IMR-90 (cell line): Measurements from ENCODE around the gene GFPT1. TPM values are rescaled to one million over a fixed set of nuclear protein-coding genes. Genes with fewer than 3 reads are reported as not detected.

Experiments
- ATAC-seq: fragments of 200-7000 bp; cut with Tn5 transposase; 2 replicates; pipeline ENCODE4 v1.9.1; 2020; ENCODE audit warnings: low read depth, mild to moderate bottlenecking, moderate library complexity
- BruUV-seq: library from RNA; stranded (reverse); fragments of 400-500 nt; replicated peaks from 2 replicates; lab custom pipeline; 2021; lab: Mats Ljungman, UMichigan
- CTCF ChIA-PET: fragments of 300-600 bp; formaldehyde crosslinking; extraction: SDS; loops from one replicate; lab custom pipeline; 2021; ENCODE audit warnings: antibody characterized with exemption; lab: Yijun Ruan, JAX
- POLR2A ChIA-PET: fragments of 300-600 bp; sonication (Branson Sonifier 250); formaldehyde crosslinking; loops from one replicate; lab custom pipeline; 2022; ENCODE audit warnings: antibody characterized with exemption; ENCODE audit not compliant: unreplicated experiment; lab: Charles Lee
- DNase-seq: peaks from one replicate; pipeline ENCODE4 v3.0.0; 2013
- H2AFZ ChIP-seq: replicated peaks from 2 replicates; pipeline ENCODE3; 2013; ENCODE audit warnings: low read length, mild to moderate bottlenecking; ENCODE audit not compliant: poor library complexity
- H2AK5ac ChIP-seq: 2 replicates; pipeline ENCODE4 v1.6.1; 2013; ENCODE audit warnings: low read depth, low read length, inconsistent platforms
- H2AK9ac ChIP-seq: replicated peaks from 2 replicates; pipeline ENCODE3; 2013; ENCODE audit warnings: mild to moderate bottlenecking, low read depth, low read length, moderate library complexity; ENCODE audit not compliant: poor library complexity
- H2BK120ac ChIP-seq: 2 replicates; pipeline ENCODE4 v1.6.1; 2013; ENCODE audit warnings: low read depth, low read length, inconsistent platforms
- H2BK15ac ChIP-seq: 3 replicates; pipeline ENCODE4 v1.6.1; 2013; ENCODE audit warnings: low read depth, low read length, inconsistent platforms
- H2BK20ac ChIP-seq: 2 replicates; pipeline ENCODE4 v1.6.1; 2013; ENCODE audit warnings: low read depth, mild to moderate bottlenecking, inconsistent platforms, low read length, moderate library complexity
- H2BK5ac ChIP-seq: 2 replicates; pipeline ENCODE4 v1.6.1; 2013; ENCODE audit warnings: mild to moderate bottlenecking, low read depth, low read length, inconsistent platforms; ENCODE audit not compliant: poor library complexity, severe bottlenecking
- H3K14ac ChIP-seq: replicated peaks from 2 replicates; pipeline ENCODE4 v1.6.1; 2013; ENCODE audit warnings: low read depth, low read length, inconsistent platforms
- H3K18ac ChIP-seq: 2 replicates; pipeline ENCODE4 v1.6.1; 2013; ENCODE audit warnings: low read depth, low read length, control low read depth
- H3K23ac ChIP-seq: 2 replicates; pipeline ENCODE4 v1.6.1; 2013; ENCODE audit warnings: low read depth, low read length, inconsistent platforms
- H3K27ac ChIP-seq: 2 replicates; pipeline ENCODE4 v1.5.1; 2013; ENCODE audit warnings: mild to moderate bottlenecking, control low read depth, low read length; ENCODE audit not compliant: insufficient read depth
- H3K27me3 ChIP-seq: 2 replicates; pipeline ENCODE4 v1.6.1; 2013; ENCODE audit warnings: low read length; ENCODE audit not compliant: control insufficient read depth, insufficient read depth
- H3K36me3 ChIP-seq: 2 replicates; pipeline ENCODE4 v1.6.1; 2013; ENCODE audit warnings: low read length, mixed read lengths; ENCODE audit not compliant: control insufficient read depth, insufficient read depth
- H3K4ac ChIP-seq: 2 replicates; pipeline ENCODE4 v1.6.1; 2013; ENCODE audit warnings: low read depth, low read length, inconsistent platforms
- H3K4me1 ChIP-seq: 2 replicates; pipeline ENCODE4 v1.6.1; 2013; ENCODE audit warnings: low read length, mixed read lengths; ENCODE audit not compliant: control insufficient read depth, insufficient read depth
- H3K4me2 ChIP-seq: 2 replicates; pipeline ENCODE4 v1.6.1; 2013; ENCODE audit warnings: low read depth, mild to moderate bottlenecking, control low read depth, low read length, moderate library complexity
- H3K4me3 ChIP-seq: 2 replicates; pipeline ENCODE4 v1.5.1; 2013; ENCODE audit warnings: low read depth, mild to moderate bottlenecking, control low read depth, low read length, moderate library complexity; ENCODE audit not compliant: insufficient read depth
- H3K56ac ChIP-seq: 2 replicates; pipeline ENCODE4 v1.6.1; 2013; ENCODE audit warnings: low read length, inconsistent platforms; ENCODE audit not compliant: insufficient read depth; ENCODE audit errors: extremely low read depth
- H3K79me1 ChIP-seq, 2 experiments: 2 replicates each; pipeline ENCODE4 v1.6.1; 2013; ENCODE audit warnings: low read length in 2 of 2, inconsistent platforms in 1 of 2, low read depth in 1 of 2
- H3K9ac ChIP-seq: 2 replicates; pipeline ENCODE4 v1.6.1; 2013; ENCODE audit warnings: low read depth, low read length, control low read depth
- H3K9me1 ChIP-seq: 2 replicates; pipeline ENCODE4 v1.6.1; 2013; ENCODE audit warnings: low read length, inconsistent platforms; ENCODE audit not compliant: insufficient read depth
- H3K9me3 ChIP-seq: 2 replicates; pipeline ENCODE4 v1.6.1; 2013; ENCODE audit warnings: low read length; ENCODE audit not compliant: control insufficient read depth, insufficient read depth
- H4K20me1 ChIP-seq: 2 replicates; pipeline ENCODE4 v1.6.1; 2013; ENCODE audit warnings: low read length, inconsistent platforms; ENCODE audit not compliant: insufficient read depth
- H4K5ac ChIP-seq: 2 replicates; pipeline ENCODE4 v1.6.1; 2013; ENCODE audit warnings: mild to moderate bottlenecking, low read depth, low read length, control low read depth
- H4K8ac ChIP-seq, 2 experiments: 2 replicates each; pipeline ENCODE4 v1.6.1; 2013; ENCODE audit warnings: low read depth in 2 of 2, low read length in 2 of 2, control low read depth in 1 of 2, inconsistent platforms in 1 of 2
- H4K91ac ChIP-seq: 2 replicates; pipeline ENCODE4 v1.6.1; 2013; ENCODE audit warnings: low read depth, low read length, inconsistent platforms; ENCODE audit not compliant: insufficient read depth
- BHLHE40 ChIP-seq: fragments of 150-350 bp; IDR thresholded peaks from 2 replicates; pipeline ENCODE4 v1.6.1; 2016; ENCODE audit warnings: mild to moderate bottlenecking, low read depth, low read length
- CHD1 ChIP-seq: IDR thresholded peaks from 2 replicates; pipeline ENCODE4 v1.6.1; 2012; ENCODE audit warnings: low read depth, low read length, improper control_type of control experiment
- FOS ChIP-seq: fragments of 150-350 bp; IDR thresholded peaks from 2 replicates; pipeline ENCODE4 v1.6.1; 2016; ENCODE audit warnings: low read depth, low read length
- MAFK ChIP-seq: IDR thresholded peaks from 2 replicates; pipeline ENCODE4 v1.6.1; 2012; ENCODE audit warnings: low read depth, low read length, improper control_type of control experiment
- MAZ ChIP-seq: IDR thresholded peaks from 2 replicates; pipeline ENCODE4 v1.6.1; 2012; ENCODE audit warnings: low read depth, mild to moderate bottlenecking, low read length, improper control_type of control experiment, moderate library complexity, borderline replicate concordance
- MXI1 ChIP-seq: IDR thresholded peaks from 2 replicates; pipeline ENCODE4 v1.6.1; 2012; ENCODE audit warnings: low read depth, mild to moderate bottlenecking, low read length, moderate library complexity, borderline replicate concordance
- POLR2A ChIP-seq: IDR thresholded peaks from 2 replicates; pipeline ENCODE4 v1.6.1; 2012; ENCODE audit warnings: mild to moderate bottlenecking, low read depth, low read length
- RAD21 ChIP-seq: IDR thresholded peaks from 2 replicates; pipeline ENCODE4 v1.6.1; 2012; ENCODE audit warnings: low read length, improper control_type of control experiment
- RFX5 ChIP-seq: IDR thresholded peaks from 2 replicates; pipeline ENCODE4 v1.8.0; 2012; ENCODE audit warnings: low read depth, mild to moderate bottlenecking, low read length, moderate library complexity
- SMC3 ChIP-seq: fragments of 150-350 bp; IDR thresholded peaks from 2 replicates; pipeline ENCODE4 v1.6.1; 2016; ENCODE audit warnings: low read depth, mild to moderate bottlenecking, antibody characterized with exemption, low read length, moderate library complexity
- WGBS, 2 experiments: methylation state at CpG; one replicate each; pipeline versions ENCODE4 v1.1.5 to v1.1.7; 2013; ENCODE audit warnings: missing lambda C conversion rate in 2 of 2; ENCODE audit not compliant: insufficient read length in 1 of 2; ENCODE audit errors: extremely low coverage in 2 of 2; 5-methylcytosine and 5-hydroxymethylcytosine counted together
- dilution Hi-C: fragments of 300-500 bp; cut with HindIII; formaldehyde crosslinking; loops from one replicate; pipeline ENCODE4 v1.14.3; 2018; ENCODE audit warnings: low sequenced_read_pairs; ENCODE audit not compliant: unreplicated experiment
- in situ Hi-C: fragments of 300-500 bp; cut with MboI; formaldehyde crosslinking; loops from 3 replicates; pipeline ENCODE4 v1.14.3; 2019; ENCODE audit warnings: low sequenced_read_pairs, inconsistent platforms, mixed read lengths
- intact Hi-C: fragments of 100-400 bp; cut with micrococcal nuclease; formaldehyde crosslinking; loops from 2 replicates; pipeline ENCODE4 v1.10.0; 2022
- polyA plus RNA-seq, 3 experiments: library from polyadenylated mRNA; depleted of rRNA; stranded (reverse); fragments of >200 nt; gene quantifications; 2 replicates each; pipeline ENCODE4 v1.2.3, GENCODE V29; 2012; ENCODE audit warnings: low replicate concordance in 1 of 3
- total RNA-seq: library from RNA; depleted of rRNA; stranded (reverse); fragments of >200 nt; gene quantifications from 2 replicates; pipeline ENCODE4 v1.2.3, GENCODE V29; 2012
- TF ChIP-seq, protein P1 (sequence below): fragments of 150-350 bp; IDR thresholded peaks from 2 replicates; pipeline ENCODE4 v1.6.1; 2016; ENCODE audit warnings: low read depth, mild to moderate bottlenecking, low read length, moderate library complexity, borderline replicate concordance

The GFPT1 gene
- total and polyA plus RNA-seq, 2 of the 4 experiments (the other 2 are of a cell fraction) = 23.5 to 52.9 TPM

DNA sequence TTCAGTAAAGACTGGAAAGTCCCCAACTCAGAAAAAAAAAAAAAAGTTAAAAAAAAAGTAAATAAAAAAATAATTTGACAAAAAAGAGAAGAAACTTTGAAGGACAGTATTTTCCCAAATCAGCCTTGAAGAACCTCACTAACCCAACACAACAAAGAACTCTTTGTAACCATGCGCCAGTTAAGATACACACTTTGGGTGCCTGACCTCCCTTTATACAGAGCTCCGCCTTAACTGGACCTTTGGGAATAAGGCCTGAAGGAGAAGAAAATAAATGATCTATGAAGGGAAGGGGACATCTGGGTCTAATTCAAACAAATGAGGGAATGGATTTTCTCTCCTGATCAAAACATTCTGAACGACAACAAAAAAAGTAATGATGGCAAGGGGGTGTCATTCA lies 2.2 kb upstream of the GFPT1 start:
- CTCF ChIA-PET = interaction anchor here (1.3 kb wide), 1 partner anchor 11 kb away, joined by 3 read pairs; no protein-coding TSS in a partner anchor
- WGBS, 2 experiments = no CpG with 5 or more reads among the region's 3 CpGs
- intact Hi-C loops (no loop called here), dilution Hi-C loops (no loop called here), in situ Hi-C loops (no loop called here)
- no peak overlapping the region for H3K4me2 ChIP-seq
- H3K56ac ChIP-seq = no peak overlapping the region
- H4K20me1 ChIP-seq = peaks cover 11% of the 10 kb centered on the region; the same call in 1 of the 2 replicates
- no peak overlapping the region for H3K4me3 ChIP-seq
- no peak for ATAC-seq
- DNase-seq = no peak
- no peaks in the 10 kb centered on the region for H3K27me3 ChIP-seq
- H2BK5ac ChIP-seq = no peak overlapping the region
- POLR2A ChIA-PET = no interaction called here
- no peak overlapping the region for H2BK15ac ChIP-seq
- H2BK120ac ChIP-seq = no peak overlapping the region
- no peak overlapping the region for H3K4ac ChIP-seq
- BruUV-seq = no TSS peak
- no peak overlapping the region for H4K91ac ChIP-seq
- TF ChIP-seq MAZ = no peak
- no peak for TF ChIP-seq MXI1
- TF ChIP-seq CHD1 = no peak
- TF ChIP-seq BHLHE40 = no peak
- no peak for TF ChIP-seq MAFK
- TF ChIP-seq POLR2A = no peak
- no peak for TF ChIP-seq RAD21
- TF ChIP-seq RFX5 = no peak
- TF ChIP-seq FOS = no peak
- no peak for TF ChIP-seq SMC3
- TF ChIP-seq, protein P1, sequence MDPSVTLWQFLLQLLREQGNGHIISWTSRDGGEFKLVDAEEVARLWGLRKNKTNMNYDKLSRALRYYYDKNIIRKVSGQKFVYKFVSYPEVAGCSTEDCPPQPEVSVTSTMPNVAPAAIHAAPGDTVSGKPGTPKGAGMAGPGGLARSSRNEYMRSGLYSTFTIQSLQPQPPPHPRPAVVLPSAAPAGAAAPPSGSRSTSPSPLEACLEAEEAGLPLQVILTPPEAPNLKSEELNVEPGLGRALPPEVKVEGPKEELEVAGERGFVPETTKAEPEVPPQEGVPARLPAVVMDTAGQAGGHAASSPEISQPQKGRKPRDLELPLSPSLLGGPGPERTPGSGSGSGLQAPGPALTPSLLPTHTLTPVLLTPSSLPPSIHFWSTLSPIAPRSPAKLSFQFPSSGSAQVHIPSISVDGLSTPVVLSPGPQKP = no peak
- H3K23ac ChIP-seq = no peak overlapping the region
- no peak overlapping the region for H2AK5ac ChIP-seq
- H3K27ac ChIP-seq = no peak overlapping the region
- H3K18ac ChIP-seq = no peak overlapping the region
- peaks cover 8 to 13% of the 10 kb centered on the region in 2 experiments; a peak in 3 of 4 replicates for H3K79me1 ChIP-seq
- H3K36me3 ChIP-seq = peaks cover 3% of the 10 kb centered on the region; the same call in 1 of the 2 replicates
- H2BK20ac ChIP-seq = no peak overlapping the region
- H3K4me1 ChIP-seq = peaks cover 3% of the 10 kb centered on the region; the same call in 1 of the 2 replicates
- H3K9me3 ChIP-seq = no peaks in the 10 kb centered on the region
- no peak overlapping the region for H3K14ac ChIP-seq
- peaks cover 2% of the 10 kb centered on the region; the same call in 1 of the 2 replicates for H3K9me1 ChIP-seq
- H4K8ac ChIP-seq = no peak overlapping the region
- no peak overlapping the region for H2AFZ ChIP-seq
- H2AK9ac ChIP-seq = no peak overlapping the region
- no peak overlapping the region for H3K9ac ChIP-seq
- no peak overlapping the region for H4K5ac ChIP-seq
